GM10248 (cell line): Measurements from ENCODE around the gene PMS1.
"Not testable (repeated sequence)": the region's sequence is repeated elsewhere in the genome, so short reads cannot be mapped to it uniquely, and the experiment has no call there.

Source experiments
- CTCF ChIA-PET: fragments of 300-600 bp; sonication (Branson Sonifier 250); formaldehyde crosslinking; extraction: SDS; loops from one replicate; lab custom pipeline; 2021; ENCODE audit warnings: antibody characterized with exemption; lab: Yijun Ruan, JAX
- POLR2A ChIA-PET: fragments of 350-650 bp; sonication (Branson Sonifier 250); formaldehyde crosslinking; extraction: SDS; loops from one replicate; lab custom pipeline; 2020; ENCODE audit warnings: antibody characterized with exemption; lab: Yijun Ruan, JAX
- DNase-seq: peaks from one replicate; pipeline ENCODE4 v3.0.0; 2012; ENCODE audit errors: extremely low spot score
- CTCF ChIP-seq: IDR thresholded peaks from 2 replicates; pipeline ENCODE4 v1.5.1; 2012; ENCODE audit warnings: mild to moderate bottlenecking, low read depth; ENCODE audit errors: extremely low read depth, missing control alignments, control extremely low read depth

The PMS1 gene

GRCh38 chr2:189824694-189825396 is 40.6 kb downstream of the PMS1 start:
- ChIA-PET POLR2A (no interaction called here), CTCF (interaction anchor here (0.8 kb wide), 1 partner anchor 9 kb away, joined by 3 read pairs; no protein-coding TSS in a partner anchor)
- no peak for TF ChIP-seq CTCF
- DNase-seq: no peak

GRCh38 chr2:189826039-189826438 is 41.8 kb downstream of the PMS1 start:
- no peak for TF ChIP-seq CTCF
- CTCF ChIA-PET: no interaction called here
- POLR2A ChIA-PET: no interaction called here
- no peak for DNase-seq

- no peak for TF ChIP-seq CTCF
- CTCF ChIA-PET: interaction anchor here (0.7 to 1.6 kb wide), 5 partner anchors 13 to 154 kb away, joined by 3 to 5 read pairs (median 4); no protein-coding TSS in a partner anchor
- no peak for DNase-seq
- POLR2A ChIA-PET: no interaction called here
Measured at GRCh38 chr2:189829102-189829833, 45.0 kb downstream of the PMS1 start.

GRCh38 chr2:189830510-189830909 is 46.3 kb downstream of the PMS1 start:
- DNase-seq: no peak
- no peak for TF ChIP-seq CTCF
- ChIA-PET CTCF (no interaction called here), POLR2A (no interaction called here)

GRCh38 chr2:189834059-189834458 is 49.8 kb downstream of the PMS1 start:
- no peak for TF ChIP-seq CTCF
- POLR2A ChIA-PET: no interaction called here
- DNase-seq: no peak
- CTCF ChIA-PET: interaction anchor here (1.1 to 1.3 kb wide), 2 partner anchors 9 kb away, joined by 3 to 4 read pairs; no protein-coding TSS in a partner anchor

- POLR2A ChIA-PET, DNase-seq: not testable (repeated sequence)
- CTCF ChIA-PET: interaction anchor here (1.1 to 1.3 kb wide), 2 partner anchors 8 to 10 kb away, joined by 3 to 4 read pairs; no protein-coding TSS in a partner anchor
Measured at GRCh38 chr2:189834642-189835041, 50.4 kb downstream of the PMS1 start.
